K562 (cell line): ENCODE results near the gene ACADVL. TPM values are rescaled to one million over a fixed set of nuclear protein-coding genes. Genes with fewer than 3 reads are reported as not detected.

Experiments
- BHLHE40 ChIP-seq: IDR thresholded peaks from 2 replicates; pipeline ENCODE4 v1.6.1; 2011; ENCODE audit warnings: low read length, improper control_type of control experiment
- EWSR1 ChIP-seq: fragments of 450-650 bp; IDR thresholded peaks from 2 replicates; pipeline ENCODE4 v1.6.1; 2018; ENCODE audit warnings: borderline replicate concordance, mild to moderate bottlenecking, low read depth, moderate library complexity; ENCODE audit not compliant: partially characterized antibody
- FOSL1 ChIP-seq: fragments of 200-800 bp; sonication (Bioruptor generic); conservative IDR thresholded peaks from 2 replicates; pipeline ENCODE4 v1.6.1; 2016; ENCODE audit warnings: missing genetic modification characterization, missing compliant biosample characterization
- HSF4 ChIP-seq: fragments of 250-450 bp; sonication (Bioruptor Pico); IDR thresholded peaks from 2 replicates; pipeline ENCODE4 v2.1.2; 2022; ENCODE audit warnings: mild to moderate bottlenecking, moderate library complexity, borderline replicate concordance
- KAT8 ChIP-seq: fragments of 450-650 bp; IDR thresholded peaks from 2 replicates; pipeline ENCODE4 v1.6.1; 2016; ENCODE audit warnings: low read depth, mild to moderate bottlenecking
- LCOR ChIP-seq: sonication (generic); formaldehyde crosslinking; IDR thresholded peaks from 2 replicates; pipeline ENCODE4 v1.8.0; 2022; ENCODE audit warnings: mild to moderate bottlenecking, missing genetic modification reagents
- MTA2 ChIP-seq: fragments of 450-650 bp; IDR thresholded peaks from 2 replicates; pipeline ENCODE4 v1.6.1; 2016; ENCODE audit warnings: low read depth
- NBN ChIP-seq: fragments of 450-650 bp; IDR thresholded peaks from 2 replicates; pipeline ENCODE4 v1.6.1; 2016; ENCODE audit warnings: low read depth, mild to moderate bottlenecking
- PHB ChIP-seq: fragments of 250-450 bp; sonication (Bioruptor Pico); IDR thresholded peaks from 2 replicates; pipeline ENCODE4 v1.5.0; 2021
- PML ChIP-seq: IDR thresholded peaks from 2 replicates; pipeline ENCODE4 v1.6.1; 2012; ENCODE audit warnings: low read length, inconsistent platforms
- POLR2AphosphoS2 ChIP-seq: IDR thresholded peaks from 2 replicates; pipeline ENCODE4 v1.6.1; 2012; ENCODE audit warnings: low read length, improper control_type of control experiment
- POLR2B ChIP-seq: fragments of 450-650 bp; IDR thresholded peaks from 2 replicates; pipeline ENCODE4 v1.6.1; 2018; ENCODE audit warnings: low read depth; ENCODE audit not compliant: partially characterized antibody
- POLR3A ChIP-seq: IDR thresholded peaks from 2 replicates; pipeline ENCODE4 v1.6.1; 2011; ENCODE audit warnings: borderline replicate concordance, mild to moderate bottlenecking, moderate library complexity; ENCODE audit not compliant: insufficient read length, insufficient read depth; ENCODE audit errors: extremely low read depth
- PRPF4 ChIP-seq: fragments of 200-400 bp; formaldehyde crosslinking; IDR thresholded peaks from one replicate; pipeline ENCODE4 v1.6.1; 2017; ENCODE audit warnings: low read length, low read depth, mild to moderate bottlenecking; ENCODE audit not compliant: insufficient read depth, poor library complexity, severe bottlenecking
- PTBP1 ChIP-seq: fragments of 200-400 bp; formaldehyde crosslinking; IDR thresholded peaks from 2 replicates; pipeline ENCODE4 v1.6.1; 2017; ENCODE audit warnings: low read depth, low read length
- SNRNP70 ChIP-seq: fragments of 200-400 bp; formaldehyde crosslinking; optimal IDR thresholded peaks from 2 replicates; pipeline ENCODE3; 2017; ENCODE audit warnings: low read depth, low read length
- SPI1 ChIP-seq: IDR thresholded peaks from 2 replicates; pipeline ENCODE4 v1.6.1; 2011; ENCODE audit warnings: low read depth, low read length, control low read depth, borderline replicate concordance
- SRSF7 ChIP-seq: fragments of 200-400 bp; formaldehyde crosslinking; optimal IDR thresholded peaks from 2 replicates; pipeline ENCODE3; 2017; ENCODE audit warnings: mild to moderate bottlenecking, low read depth, low read length
- TRIM25 ChIP-seq: fragments of 450-650 bp; IDR thresholded peaks from 2 replicates; pipeline ENCODE4 v1.7.0; 2016; ENCODE audit warnings: borderline replicate concordance
- YY1 ChIP-seq, 3 experiments: IDR thresholded peaks; 2 replicates each; pipeline ENCODE4 v1.6.1; 2011; ENCODE audit warnings: low read length in 2 of 3, mild to moderate bottlenecking in 2 of 3, moderate library complexity in 2 of 3, borderline replicate concordance in 1 of 3, control low read depth in 1 of 3, low read depth in 1 of 3; ENCODE audit not compliant: insufficient read depth in 3 of 3, insufficient replicate concordance in 2 of 3, control insufficient read depth in 1 of 3, insufficient read length in 1 of 3; ENCODE audit errors: extremely low read depth in 1 of 3
- ZNF121 ChIP-seq: sonication (generic); formaldehyde crosslinking; conservative IDR thresholded peaks from 2 replicates; pipeline ENCODE4 v1.8.0; 2022; ENCODE audit warnings: missing genetic modification reagents
- ZNF785 ChIP-seq: fragments of 250-450 bp; sonication (Bioruptor Pico); IDR thresholded peaks from 2 replicates; pipeline ENCODE4 v1.4.0; 2020; ENCODE audit warnings: mild to moderate bottlenecking
- polyA plus RNA-seq, 8 experiments: library from polyadenylated mRNA; depleted of rRNA in 4 of 8; stranded (reverse) in 5 of 8; unstranded in 3 of 8; fragments of >200 nt; fragmentation: Nextera tagmentation in 2 of 8; fragmentation: Illumina TruSeq in 1 of 8; extraction: Ambion mirVana in 2 of 8; extraction: Trizol in 1 of 8; gene quantifications; 2 replicates each; pipeline versions ENCODE4 v1.2.1 to v1.2.3, GENCODE V29; 2011 to 2014; ENCODE audit warnings: inconsistent platforms in 1 of 8, missing spikeins in 1 of 8
- total RNA-seq, 7 experiments: library from RNA; depleted of rRNA in 6 of 7; stranded (reverse); fragments of >200 nt in 6 of 7; fragmentation: Illumina TruSeq in 2 of 7; extraction: Trizol in 2 of 7; gene quantifications; 2 replicates each; pipeline versions ENCODE4 v1.2.1 to v1.2.3, GENCODE V29; 2011 to 2021; ENCODE audit warnings: low replicate concordance in 1 of 7

ACADVL gene
- total and polyA plus RNA-seq, 9 of the 15 experiments (the other 6 are each of a cell fraction or from before 2014, with no cell fraction given) = 25.5 to 449 (median 214) TPM

GRCh38 chr17:7252176-7253043 is 32.7 kb downstream of the ACADVL start, which contains the start of gene ELP5 (continued):
- TF ChIP-seq PTBP1 (no peak), ZNF121 (no peak), YY1 (IDR thresholded peaks at IDR 0.05; ENCODE audit: borderline replicate concordance in 1 of 3, control insufficient read depth in 1 of 3, extremely low read depth in 1 of 3, insufficient read depth in 3 of 3, insufficient read length in 1 of 3, insufficient replicate concordance in 2 of 3, low read depth in 1 of 3, low read length in 2 of 3) (peak in 2 of 3 experiments; percentile 63 to 78), EWSR1 (no peak), SRSF7 (no peak), PRPF4 (no peak), MTA2 (no peak), ZNF785 (CRISPR knock-in tag) (no peak), TRIM25 (no peak), BHLHE40 (no peak; the same call in 1 of the 2 replicates), POLR3A (no peak), PML (peak; percentile 75), NBN (peak; percentile 81; the same call in 1 of the 2 replicates), POLR2AphosphoS2 (no peak), LCOR (CRISPR knock-in tag) (no peak), HSF4 (CRISPR knock-in tag) (no peak), SPI1 (no peak), POLR2B (peak; percentile 62), KAT8 (no peak), SNRNP70 (no peak), FOSL1 (tag) (0 out of 2 replicates have a peak, but pooled peaks have one; percentile 10), PHB (CRISPR knock-in tag) (no peak)
